OCI-LY7 (cell line): ENCODE results near the gene C16orf92. TPM values are rescaled to one million over a fixed set of nuclear protein-coding genes. Genes with fewer than 3 reads are reported as not detected.

ENCODE experiments used
- BruUV-seq: library from RNA; stranded (reverse); fragments of 400-500 nt; replicated peaks from 2 replicates; lab custom pipeline; 2021; lab: Mats Ljungman, UMichigan
- CTCF ChIA-PET: fragments of 300-600 bp; sonication (Branson Sonifier 250); formaldehyde crosslinking; loops from one replicate; lab custom pipeline; 2022; ENCODE audit warnings: antibody characterized with exemption; ENCODE audit not compliant: unreplicated experiment; lab: Charles Lee
- POLR2A ChIA-PET: fragments of 300-600 bp; sonication (Branson Sonifier 250); formaldehyde crosslinking; loops from one replicate; lab custom pipeline; 2022; ENCODE audit warnings: antibody characterized with exemption; lab: Charles Lee
- DNase-seq: peaks from one replicate; pipeline ENCODE4 v3.0.0-alpha.2; 2015; ENCODE audit warnings: low spot score
- H2AFZ ChIP-seq: fragments of 200-600 bp; sonication (generic), shearing (Covaris generic); 2 replicates; pipeline ENCODE4 v1.6.1; 2014; ENCODE audit warnings: mild to moderate bottlenecking, antibody characterized with exemption, low read length, moderate library complexity
- H3K27ac ChIP-seq: fragments of 200-600 bp; sonication (generic); 2 replicates; pipeline ENCODE4 v1.5.1; 2014; ENCODE audit warnings: mixed run types, low read depth, mild to moderate bottlenecking, moderate library complexity, low read length, inconsistent platforms; ENCODE audit not compliant: poor library complexity, severe bottlenecking
- H3K36me3 ChIP-seq: fragments of 200-600 bp; sonication (generic); 2 replicates; pipeline ENCODE4 v1.6.1; 2014; ENCODE audit warnings: mild to moderate bottlenecking, antibody characterized with exemption, low read length, moderate library complexity, mixed read lengths; ENCODE audit not compliant: insufficient read depth
- H3K4me1 ChIP-seq: fragments of 200-600 bp; sonication (generic); 2 replicates; pipeline ENCODE4 v1.5.1; 2014; ENCODE audit warnings: mild to moderate bottlenecking, low read length; ENCODE audit not compliant: insufficient read depth, poor library complexity, severe bottlenecking
- H3K4me2 ChIP-seq: fragments of 200-600 bp; sonication (generic); 2 replicates; pipeline ENCODE4 v1.6.1; 2014; ENCODE audit warnings: mild to moderate bottlenecking, low read length
- H3K4me3 ChIP-seq: fragments of 200-600 bp; sonication (generic); 2 replicates; pipeline ENCODE4 v1.5.1; 2014; ENCODE audit warnings: mild to moderate bottlenecking, low read depth, low read length; ENCODE audit not compliant: poor library complexity, severe bottlenecking
- H3K79me2 ChIP-seq: fragments of 200-600 bp; sonication (generic); 2 replicates; pipeline ENCODE4 v1.6.1; 2016; ENCODE audit warnings: low read depth, mild to moderate bottlenecking, low read length, moderate library complexity, mixed read lengths; ENCODE audit not compliant: insufficient read depth
- H3K9me2 ChIP-seq: fragments of 200-600 bp; sonication (generic); 2 replicates; pipeline ENCODE4 v1.6.1; 2016; ENCODE audit warnings: mild to moderate bottlenecking, low read length, mixed read lengths; ENCODE audit not compliant: insufficient read depth
- H3K9me3 ChIP-seq: fragments of 200-600 bp; sonication (generic); 2 replicates; pipeline ENCODE4 v1.6.1; 2014; ENCODE audit warnings: mild to moderate bottlenecking, mixed run types, low read length, mixed read lengths
- H4K20me1 ChIP-seq: fragments of 200-600 bp; sonication (generic); 2 replicates; pipeline ENCODE4 v1.6.1; 2014; ENCODE audit warnings: mild to moderate bottlenecking, antibody characterized with exemption, low read length, moderate library complexity, mixed read lengths; ENCODE audit not compliant: insufficient read depth
- CTCF ChIP-seq: fragments of 200-600 bp; sonication (generic); conservative IDR thresholded peaks from 2 replicates; pipeline ENCODE4 v1.5.1; 2014; ENCODE audit warnings: mild to moderate bottlenecking, antibody characterized with exemption, low read length, moderate library complexity, mixed read lengths
- EZH2phosphoT487 ChIP-seq: fragments of 200-600 bp; sonication (generic); IDR thresholded peaks from 2 replicates; pipeline ENCODE4 v1.6.1; 2018; ENCODE audit warnings: low read depth, borderline replicate concordance, mild to moderate bottlenecking, mixed run types, antibody characterized with exemption, low read length, moderate library complexity, mixed read lengths
- intact Hi-C: fragments of 100-400 bp; cut with micrococcal nuclease; formaldehyde crosslinking; loops from one replicate; pipeline ENCODE4 v1.10.0; 2022; ENCODE audit not compliant: unreplicated experiment
- total RNA-seq, 2 experiments: library from RNA; depleted of rRNA in 1 of 2; stranded (reverse); fragments of >200 nt in 1 of 2; shearing (Covaris generic) in 1 of 2; gene quantifications; 2 replicates each; pipeline ENCODE4 v1.2.3, GENCODE V29; 2014 to 2022

The C16orf92 gene
- total RNA-seq, 2 experiments from 2014 or later, result not detected

GRCh38 chr16:30006095-30006473 is 16.9 kb upstream of the C16orf92 start:
- intact Hi-C loops, result no loop called here

GRCh38 chr16:30006659-30007377 is 16.2 kb upstream of the C16orf92 start:
- Histone ChIP-seq H3K9me3 (no peaks in the 10 kb centered on the region), H3K4me1 (peaks cover 2% of the 10 kb centered on the region), H3K36me3 (peaks cover 15% of the 10 kb centered on the region; the same call in 1 of the 2 replicates), H4K20me1 (no peaks in the 10 kb centered on the region), H3K79me2 (no peaks in the 10 kb centered on the region), H2AFZ (no peak overlapping the region), H3K4me2 (no peak overlapping the region), H3K9me2 (no peaks in the 10 kb centered on the region), H3K27ac (no peak overlapping the region), H3K4me3 (no peak overlapping the region)
- ChIA-PET CTCF (no interaction called here), POLR2A (no interaction called here)
- intact Hi-C loops, result no loop called here
- TF ChIP-seq EZH2phosphoT487, result no peak
- TF ChIP-seq CTCF, result no peak
- no peak for DNase-seq
- BruUV-seq, result no TSS peak

More at GRCh38 chr16:30006095-30006473, 16.9 kb upstream of the C16orf92 start:
- CTCF ChIA-PET, result no interaction called here
- Histone ChIP-seq H3K4me1 (peaks cover under 1% of the 10 kb centered on the region), H2AFZ (no peak overlapping the region), H4K20me1 (no peaks in the 10 kb centered on the region), H3K4me3 (no peak overlapping the region), H3K4me2 (no peak overlapping the region), H3K79me2 (no peaks in the 10 kb centered on the region), H3K27ac (no peak overlapping the region), H3K9me2 (no peaks in the 10 kb centered on the region), H3K36me3 (peaks cover 15% of the 10 kb centered on the region; the same call in 1 of the 2 replicates), H3K9me3 (no peaks in the 10 kb centered on the region)
- POLR2A ChIA-PET, result no interaction called here
- no TSS peak for BruUV-seq
- TF ChIP-seq CTCF, result no peak
- TF ChIP-seq EZH2phosphoT487, result no peak
- no peak for DNase-seq

GRCh38 chr16:30007378-30007895 is 15.6 kb upstream of the C16orf92 start:
- ChIA-PET CTCF (no interaction called here), POLR2A (no interaction called here)
- BruUV-seq, result no TSS peak

More at GRCh38 chr16:30007378-30007895, 15.6 kb upstream of the C16orf92 start:
- H3K36me3 ChIP-seq, result peaks cover 11% of the 10 kb centered on the region; the same call in 1 of the 2 replicates
- no peak for DNase-seq
- H3K27ac ChIP-seq, result no peak overlapping the region
- no peak overlapping the region for H3K4me3 ChIP-seq
- H4K20me1 ChIP-seq, result no peaks in the 10 kb centered on the region
- no peaks in the 10 kb centered on the region for H3K79me2 ChIP-seq
- H3K9me3 ChIP-seq, result no peaks in the 10 kb centered on the region
- peaks cover 2% of the 10 kb centered on the region for H3K4me1 ChIP-seq
- no peak overlapping the region for H2AFZ ChIP-seq
- intact Hi-C loops, result no loop called here
- no peak overlapping the region for H3K4me2 ChIP-seq
- TF ChIP-seq CTCF (no peak), EZH2phosphoT487 (no peak)
- H3K9me2 ChIP-seq, result no peaks in the 10 kb centered on the region
